Suppressor macrophage (primary cell): ENCODE results near the gene ADGRV1.

Source experiments
- DNase-seq, 4 experiments: peaks; one replicate each; pipeline ENCODE4 v3.0.0-alpha.2; 2020 to 2022

The ADGRV1 gene

GRCh38 chr5:91074615-91075014, 516.0 kb downstream of the ADGRV1 start:
- DNase-seq: no peak

- no peak for DNase-seq
Observed at GRCh38 chr5:91076138-91076537, 517.5 kb downstream of the ADGRV1 start.

GRCh38 chr5:91077623-91078022, 519.0 kb downstream of the ADGRV1 start:
- no peak for DNase-seq

GRCh38 chr5:91079037-91079436, 520.4 kb downstream of the ADGRV1 start:
- no peak for DNase-seq

- DNase-seq: no peak
Observed at GRCh38 chr5:91089758-91090157, 531.2 kb downstream of the ADGRV1 start.

GRCh38 chr5:91090995-91091394, 532.4 kb downstream of the ADGRV1 start:
- DNase-seq: no peak

- no peak for DNase-seq
Observed at GRCh38 chr5:91091471-91092234, 533.1 kb downstream of the ADGRV1 start.

GRCh38 chr5:91092859-91093783, 534.5 kb downstream of the ADGRV1 start:
- DNase-seq: no peak

- no peak for DNase-seq
Observed at GRCh38 chr5:91095313-91095712, 536.7 kb downstream of the ADGRV1 start.

GRCh38 chr5:91095786-91096385, 537.3 kb downstream of the ADGRV1 start:
- DNase-seq: no peak

GRCh38 chr5:91098541-91098940, 539.9 kb downstream of the ADGRV1 start:
- no peak for DNase-seq

GRCh38 chr5:91101600-91102379, 543.2 kb downstream of the ADGRV1 start:
- peak; percentile 80 to 91 (median 88) for DNase-seq

GRCh38 chr5:91103353-91104061, 544.9 kb downstream of the ADGRV1 start:
- peak in 3 of 4 experiments; percentile 36 to 70 (median 69) for DNase-seq

GRCh38 chr5:91104062-91104448, 545.5 kb downstream of the ADGRV1 start:
- DNase-seq: no peak

GRCh38 chr5:91106842-91107511, 548.4 kb downstream of the ADGRV1 start:
- DNase-seq: no peak

- DNase-seq: no peak
Observed at GRCh38 chr5:91109634-91110033, 551.0 kb downstream of the ADGRV1 start.

GRCh38 chr5:91110686-91111085, 552.1 kb downstream of the ADGRV1 start:
- DNase-seq: no peak

GRCh38 chr5:91111473-91112238, 553.1 kb downstream of the ADGRV1 start:
- peak in 3 of 4 experiments; percentile 21 to 42 (median 36) for DNase-seq

- peak in 3 of 4 experiments; percentile 14 to 35 (median 32) for DNase-seq
Observed at GRCh38 chr5:91114658-91115057, 556.1 kb downstream of the ADGRV1 start.

GRCh38 chr5:91118354-91118753, 559.8 kb downstream of the ADGRV1 start:
- no peak for DNase-seq
